ENCODE data around the gene CPNE4.
A peak's percentile ranks its signal among the peaks of the same experiment; 100 is the strongest.

Gene CPNE4

DNA sequence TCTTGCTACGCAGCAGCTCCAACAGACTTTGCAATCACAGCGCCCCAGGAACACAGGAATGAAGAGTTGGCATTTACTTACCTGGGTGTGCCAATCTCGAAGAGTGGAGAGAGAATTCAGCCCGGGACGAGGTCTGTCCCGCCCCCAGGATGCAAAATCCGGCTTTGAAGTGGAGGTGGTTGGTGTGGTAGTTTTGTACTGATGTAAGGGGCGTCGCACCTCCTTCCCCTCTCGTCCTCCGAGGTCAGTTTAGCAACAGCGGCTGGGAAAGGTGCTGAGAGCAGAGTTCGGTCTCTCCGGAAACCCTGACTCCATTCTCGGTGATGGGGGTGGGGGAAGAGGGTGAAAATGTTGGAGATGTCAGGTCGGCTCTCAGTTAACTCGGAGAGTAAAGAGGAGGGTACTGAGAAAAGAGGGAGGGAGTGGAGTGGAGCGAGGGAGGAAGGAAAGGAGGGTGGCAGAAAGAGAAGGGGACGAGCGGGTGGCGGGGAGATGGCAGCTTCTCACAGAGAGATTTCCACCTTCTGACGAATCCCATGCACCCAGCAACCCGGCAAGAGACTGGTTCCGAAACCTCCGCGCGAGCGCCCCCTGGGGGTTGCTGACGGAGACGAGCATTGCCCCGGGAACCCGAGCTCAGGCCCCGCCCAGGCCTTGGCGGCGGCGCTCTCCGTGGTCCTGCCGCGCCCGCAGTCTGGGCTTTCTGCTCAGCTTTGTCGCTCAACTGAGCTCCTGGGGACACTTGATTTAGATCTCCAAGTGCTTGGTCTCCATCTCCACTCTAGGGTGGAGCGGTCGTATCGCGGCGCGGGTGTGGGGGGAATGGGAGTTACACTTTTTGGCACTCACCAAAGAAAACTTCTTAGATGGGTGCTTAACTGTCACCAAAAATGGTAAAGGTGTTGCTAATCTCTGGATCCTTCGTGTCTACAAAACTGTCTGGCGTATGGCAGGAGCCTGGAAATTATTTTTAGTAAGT is at the start of gene CPNE4:
TSS of gene CPNE4 (minus strand) at position 529 of the 979 bp plus-strand sequence.
- Histone ChIP-seq H3K4me3 (ENCODE audit: low read depth, low read length) (peak within 1 kb of the TSS; percentile 75), H3K36me3 (no peaks in the 10 kb centered on the region), H3K9me3 (ENCODE audit: severe bottlenecking) (no peaks in the 10 kb centered on the region), H3K27ac (no peak within 1 kb of the TSS; the same call in 1 of the 2 replicates), H3K27me3 (ENCODE audit: insufficient read depth, low read depth, severe bottlenecking) (no peaks in the 10 kb centered on the region)
- TF ChIP-seq, protein P1, sequence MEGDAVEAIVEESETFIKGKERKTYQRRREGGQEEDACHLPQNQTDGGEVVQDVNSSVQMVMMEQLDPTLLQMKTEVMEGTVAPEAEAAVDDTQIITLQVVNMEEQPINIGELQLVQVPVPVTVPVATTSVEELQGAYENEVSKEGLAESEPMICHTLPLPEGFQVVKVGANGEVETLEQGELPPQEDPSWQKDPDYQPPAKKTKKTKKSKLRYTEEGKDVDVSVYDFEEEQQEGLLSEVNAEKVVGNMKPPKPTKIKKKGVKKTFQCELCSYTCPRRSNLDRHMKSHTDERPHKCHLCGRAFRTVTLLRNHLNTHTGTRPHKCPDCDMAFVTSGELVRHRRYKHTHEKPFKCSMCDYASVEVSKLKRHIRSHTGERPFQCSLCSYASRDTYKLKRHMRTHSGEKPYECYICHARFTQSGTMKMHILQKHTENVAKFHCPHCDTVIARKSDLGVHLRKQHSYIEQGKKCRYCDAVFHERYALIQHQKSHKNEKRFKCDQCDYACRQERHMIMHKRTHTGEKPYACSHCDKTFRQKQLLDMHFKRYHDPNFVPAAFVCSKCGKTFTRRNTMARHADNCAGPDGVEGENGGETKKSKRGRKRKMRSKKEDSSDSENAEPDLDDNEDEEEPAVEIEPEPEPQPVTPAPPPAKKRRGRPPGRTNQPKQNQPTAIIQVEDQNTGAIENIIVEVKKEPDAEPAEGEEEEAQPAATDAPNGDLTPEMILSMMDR (IDR thresholded peaks at IDR 0.05; ENCODE audit: low read depth, low read length) = peak; percentile 89
- peak; percentile 91 for DNase-seq

DNA sequence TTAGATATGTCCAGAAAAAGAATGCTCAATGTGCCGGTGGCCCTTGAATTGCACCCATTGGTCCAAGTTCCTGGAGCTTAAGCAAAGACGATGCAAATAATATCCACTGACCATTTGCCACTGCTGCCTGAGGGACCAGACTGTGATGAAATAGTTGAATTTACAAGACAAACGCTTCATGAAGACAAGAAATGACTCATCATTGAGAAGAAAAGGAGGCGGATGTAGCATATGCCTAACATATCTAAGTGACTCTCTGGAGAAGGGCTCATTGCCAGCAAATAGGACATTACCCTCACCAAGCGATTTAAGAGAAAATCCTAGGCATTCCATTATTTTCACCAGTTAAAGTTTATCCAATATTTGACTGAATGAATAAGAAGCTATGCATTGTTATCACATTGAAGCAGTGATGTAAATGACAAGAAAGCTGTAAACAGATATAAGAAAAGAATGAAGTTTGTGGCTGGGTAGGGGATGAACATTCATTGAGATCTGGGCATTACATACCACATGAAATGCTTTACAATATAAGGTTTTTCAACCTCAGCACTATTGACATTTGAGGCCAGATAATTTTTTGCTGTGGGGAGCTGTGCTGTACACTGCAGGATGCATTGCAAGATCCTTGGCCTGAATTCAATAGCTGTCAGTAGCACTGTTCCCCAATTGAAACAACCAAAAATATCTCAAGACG is 48.9 kb upstream of the CPNE4 start:
- Histone ChIP-seq H3K36me3 (no peaks in the 10 kb centered on the region), H3K9me3 (ENCODE audit: severe bottlenecking) (no peaks in the 10 kb centered on the region), H3K27me3 (ENCODE audit: insufficient read depth, low read depth, severe bottlenecking) (no peaks in the 10 kb centered on the region), H3K4me3 (ENCODE audit: low read depth, low read length) (no peak overlapping the region), H3K27ac (no peak overlapping the region)
- TF ChIP-seq, protein P1 (IDR thresholded peaks at IDR 0.05; ENCODE audit: low read depth, low read length) = no peak
- no peak for DNase-seq

DNA sequence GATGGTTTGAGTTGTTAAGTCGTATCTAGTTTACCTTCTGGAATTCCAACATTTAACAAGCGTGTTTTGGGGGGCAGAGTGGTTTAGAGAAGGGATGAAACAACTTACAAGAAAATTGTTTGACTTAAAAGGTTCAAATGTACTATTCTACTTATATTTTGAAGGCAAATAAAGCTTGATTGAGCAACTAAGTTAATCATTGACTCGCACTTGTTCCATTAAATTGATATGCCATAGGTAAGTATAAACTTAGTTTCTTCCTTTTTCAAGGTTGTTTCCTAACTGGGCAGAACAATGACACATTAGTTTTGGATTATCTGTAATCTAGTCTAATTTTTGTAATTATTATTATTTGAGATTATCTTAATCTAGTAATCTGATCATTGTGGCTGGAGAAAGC is 48.3 kb upstream of the CPNE4 start:
- TF ChIP-seq, protein P1 (IDR thresholded peaks at IDR 0.05; ENCODE audit: low read depth, low read length) = no peak
- Histone ChIP-seq H3K27me3 (ENCODE audit: insufficient read depth, low read depth, severe bottlenecking) (no peaks in the 10 kb centered on the region), H3K9me3 (ENCODE audit: severe bottlenecking) (no peaks in the 10 kb centered on the region), H3K4me3 (ENCODE audit: low read depth, low read length) (no peak overlapping the region), H3K36me3 (no peaks in the 10 kb centered on the region), H3K27ac (no peak overlapping the region)
- no peak for DNase-seq

DNA sequence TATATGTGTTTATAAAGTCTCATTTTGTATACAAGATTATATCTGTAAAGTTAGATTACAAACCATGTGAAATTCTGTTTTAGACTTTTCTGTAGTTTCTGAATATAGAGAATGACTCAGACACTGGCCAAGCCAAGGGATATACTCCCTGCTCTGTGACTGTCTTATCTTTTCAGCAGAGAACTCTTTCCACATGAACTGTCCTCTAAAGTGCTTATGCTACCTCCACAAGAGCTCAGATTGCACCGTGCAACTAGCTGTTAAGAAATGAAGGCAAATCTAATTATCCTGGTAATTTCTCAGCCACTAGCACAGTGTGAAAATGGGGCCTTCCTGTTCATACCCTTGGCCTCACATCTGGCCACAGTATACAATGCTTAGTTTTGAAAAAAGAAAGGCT is 44.3 kb upstream of the CPNE4 start:
- Histone ChIP-seq H3K27me3 (ENCODE audit: insufficient read depth, low read depth, severe bottlenecking) (no peaks in the 10 kb centered on the region), H3K27ac (no peak overlapping the region), H3K9me3 (ENCODE audit: severe bottlenecking) (no peaks in the 10 kb centered on the region), H3K36me3 (no peaks in the 10 kb centered on the region), H3K4me3 (ENCODE audit: low read depth, low read length) (no peak overlapping the region)
- DNase-seq = no peak
- TF ChIP-seq, protein P1 (IDR thresholded peaks at IDR 0.05; ENCODE audit: low read depth, low read length) = no peak

DNA sequence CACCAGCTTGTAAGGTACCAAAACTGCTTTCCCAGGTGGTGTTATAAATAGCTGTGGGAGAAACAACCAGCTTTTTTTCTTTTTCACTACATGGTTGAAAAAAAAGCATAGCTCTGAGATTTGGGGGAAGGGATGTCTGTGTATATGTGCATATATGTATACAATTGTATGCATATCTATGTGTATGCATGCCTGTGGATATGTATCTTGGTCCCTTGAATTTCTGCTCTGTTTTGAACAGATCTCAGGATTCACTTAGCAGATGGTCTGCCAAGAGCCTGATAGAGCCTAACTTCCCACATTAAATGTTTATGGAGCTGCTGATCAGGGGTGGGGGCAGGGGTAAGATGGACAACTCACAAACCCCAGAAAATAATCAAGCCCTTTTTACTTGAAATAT is 39.0 kb upstream of the CPNE4 start:
- DNase-seq = no peak
- TF ChIP-seq, protein P1 (IDR thresholded peaks at IDR 0.05; ENCODE audit: low read depth, low read length) = no peak
- H3K27me3 ChIP-seq (ENCODE audit: insufficient read depth, low read depth, severe bottlenecking) = no peaks in the 10 kb centered on the region
- H3K4me3 ChIP-seq (ENCODE audit: low read depth, low read length) = no peak overlapping the region
- H3K9me3 ChIP-seq (ENCODE audit: severe bottlenecking) = no peaks in the 10 kb centered on the region
- no peak overlapping the region for H3K27ac ChIP-seq
- H3K36me3 ChIP-seq = no peaks in the 10 kb centered on the region

Measured in WERI-Rb-1 (cell line).